HL-60 (cell line): ENCODE results near the gene OSBP2.

Experiments
- DNase-seq, 2 experiments: peaks; one replicate each; pipeline ENCODE4 v3.0.0-alpha.2; 2010 to 2020; ENCODE audit warnings: low read depth in 1 of 2, low spot score in 1 of 2
- H3K27ac ChIP-seq: fragments of 250-450 bp; sonication (Bioruptor Pico); replicated peaks from 2 replicates; pipeline ENCODE4 v1.5.1; 2020; ENCODE audit warnings: mild to moderate bottlenecking, moderate library complexity
- H3K27me3 ChIP-seq: fragments of 250-450 bp; sonication (Bioruptor Pico); 2 replicates; pipeline ENCODE4 v1.5.1; 2021; ENCODE audit warnings: mild to moderate bottlenecking, moderate library complexity; ENCODE audit not compliant: insufficient read depth, poor library complexity, severe bottlenecking
- H3K4me3 ChIP-seq: replicated peaks from 2 replicates; pipeline ENCODE4 v1.5.1; 2011; ENCODE audit warnings: mild to moderate bottlenecking, control low read depth, low read length; ENCODE audit not compliant: insufficient read depth
- CTCF ChIP-seq: IDR thresholded peaks from one replicate; pipeline ENCODE4 v1.5.1; 2011; ENCODE audit warnings: low read length, control low read depth, inconsistent platforms; ENCODE audit not compliant: insufficient read depth
- GABPA ChIP-seq: IDR thresholded peaks from 2 replicates; pipeline ENCODE4 v1.6.1; 2012; ENCODE audit warnings: low read depth
- POLR2AphosphoS5 ChIP-seq: IDR thresholded peaks from 2 replicates; pipeline ENCODE4 v1.6.1; 2012; ENCODE audit warnings: low read depth
- REST ChIP-seq: IDR thresholded peaks from 2 replicates; pipeline ENCODE4 v1.6.1; 2012; ENCODE audit warnings: low read depth; ENCODE audit not compliant: insufficient replicate concordance
- SPI1 ChIP-seq: IDR thresholded peaks from 2 replicates; pipeline ENCODE4 v1.6.1; 2012; ENCODE audit warnings: low read depth, mild to moderate bottlenecking, borderline replicate concordance

The OSBP2 gene

GRCh38 chr22:30903876-30904460 lies 209.3 kb downstream of the OSBP2 start:
- no peak for TF ChIP-seq SPI1
- no peak for TF ChIP-seq POLR2AphosphoS5
- TF ChIP-seq REST, result no peak
- no peak for TF ChIP-seq CTCF
- no peak for TF ChIP-seq GABPA
- Histone ChIP-seq H3K27ac (no peak overlapping the region), H3K27me3 (peaks cover 3% of the 10 kb centered on the region), H3K4me3 (no peak overlapping the region)
- no peak for DNase-seq

GRCh38 chr22:30905696-30906341 lies 211.1 kb downstream of the OSBP2 start:
- no peak overlapping the region for H3K4me3 ChIP-seq
- DNase-seq, result no peak
- H3K27me3 ChIP-seq, result peaks cover 3% of the 10 kb centered on the region
- no peak overlapping the region for H3K27ac ChIP-seq
- no peak for TF ChIP-seq SPI1
- no peak for TF ChIP-seq POLR2AphosphoS5
- no peak for TF ChIP-seq CTCF
- TF ChIP-seq REST, result no peak
- no peak for TF ChIP-seq GABPA

GRCh38 chr22:30906411-30906810 lies 211.7 kb downstream of the OSBP2 start:
- H3K27me3 ChIP-seq, result peaks cover 3% of the 10 kb centered on the region

More at GRCh38 chr22:30906411-30906810, 211.7 kb downstream of the OSBP2 start:
- TF ChIP-seq SPI1 (no peak), REST (no peak), POLR2AphosphoS5 (no peak), GABPA (no peak), CTCF (no peak)
- no peak overlapping the region for H3K27ac ChIP-seq
- H3K4me3 ChIP-seq, result no peak overlapping the region
- no peak for DNase-seq
